Smooth muscle cell (in vitro differentiated cells): Measurements from ENCODE around the gene FFAR2. TPM values are rescaled to one million over a fixed set of nuclear protein-coding genes. Genes with fewer than 3 reads are reported as not detected.

ENCODE experiments used
- DNase-seq: peaks from one replicate; lab custom pipeline; 2025; ENCODE audit not compliant: unreplicated experiment; lab: John Stamatoyannopoulos, UW
- H2AFZ ChIP-seq: fragments of 200-600 bp; sonication (generic); 2 replicates; pipeline ENCODE4 v1.6.0; 2016; ENCODE audit warnings: antibody characterized with exemption, low read depth, mild to moderate bottlenecking
- H3F3A ChIP-seq: fragments of 200-600 bp; sonication (generic); 2 replicates; pipeline ENCODE4 v1.6.0; 2017; ENCODE audit warnings: antibody characterized with exemption, low read depth
- H3K27ac ChIP-seq: fragments of 200-600 bp; sonication (generic); 2 replicates; pipeline ENCODE4 v1.5.1; 2016; ENCODE audit warnings: low read depth, mild to moderate bottlenecking
- H3K27me3 ChIP-seq: fragments of 200-600 bp; sonication (generic); 2 replicates; pipeline ENCODE4 v1.6.1; 2016; ENCODE audit warnings: low read depth, mild to moderate bottlenecking
- H3K36me3 ChIP-seq: fragments of 200-600 bp; sonication (generic); 2 replicates; pipeline ENCODE4 v1.5.1; 2016; ENCODE audit warnings: low read depth
- H3K4me1 ChIP-seq: fragments of 200-600 bp; sonication (generic); 2 replicates; pipeline ENCODE4 v1.5.1; 2016; ENCODE audit warnings: low read depth
- H3K4me2 ChIP-seq: fragments of 200-600 bp; sonication (generic); 2 replicates; pipeline ENCODE4 v1.6.0; 2016; ENCODE audit warnings: mild to moderate bottlenecking
- H3K4me3 ChIP-seq: fragments of 200-600 bp; sonication (generic); 2 replicates; pipeline ENCODE4 v1.5.1; 2016; ENCODE audit warnings: mild to moderate bottlenecking
- H3K79me2 ChIP-seq: fragments of 200-600 bp; sonication (generic); 2 replicates; pipeline ENCODE4 v1.6.0; 2016; ENCODE audit warnings: low read depth, mild to moderate bottlenecking
- H3K9ac ChIP-seq: fragments of 200-600 bp; sonication (generic); 2 replicates; pipeline ENCODE4 v1.6.0; 2016; ENCODE audit warnings: low read depth
- H3K9me3 ChIP-seq: fragments of 200-600 bp; sonication (generic); replicated peaks from 2 replicates; pipeline ENCODE4 v1.5.1; 2016; ENCODE audit warnings: low read depth
- H4K20me1 ChIP-seq: fragments of 200-600 bp; sonication (generic); 2 replicates; pipeline ENCODE4 v1.6.0; 2016; ENCODE audit warnings: low read depth
- CTCF ChIP-seq: fragments of 200-600 bp; sonication (generic); IDR thresholded peaks from 2 replicates; pipeline ENCODE4 v1.5.1; 2017; ENCODE audit warnings: borderline replicate concordance, mild to moderate bottlenecking, antibody characterized with exemption; ENCODE audit not compliant: insufficient read depth, poor library complexity, severe bottlenecking
- WGBS: methylation state at CpG from one replicate; pipeline ENCODE4 v1.1.7; 2016; ENCODE audit warnings: low lambda C conversion rate; 5-methylcytosine and 5-hydroxymethylcytosine counted together
- polyA plus RNA-seq: library from polyadenylated mRNA; unstranded; fragments of >200 nt; fragmentation: Nextera tagmentation; extraction: Ambion mirVana; gene quantifications from 2 replicates; pipeline ENCODE4 v1.2.1, GENCODE V29; 2016
- total RNA-seq: library from RNA; depleted of rRNA; stranded (reverse); fragments of >200 nt; gene quantifications from 2 replicates; pipeline ENCODE4 v1.2.3, GENCODE V29; 2014

FFAR2 gene
- total and polyA plus RNA-seq, 2 experiments from 2014 or later, result not detected

DNA sequence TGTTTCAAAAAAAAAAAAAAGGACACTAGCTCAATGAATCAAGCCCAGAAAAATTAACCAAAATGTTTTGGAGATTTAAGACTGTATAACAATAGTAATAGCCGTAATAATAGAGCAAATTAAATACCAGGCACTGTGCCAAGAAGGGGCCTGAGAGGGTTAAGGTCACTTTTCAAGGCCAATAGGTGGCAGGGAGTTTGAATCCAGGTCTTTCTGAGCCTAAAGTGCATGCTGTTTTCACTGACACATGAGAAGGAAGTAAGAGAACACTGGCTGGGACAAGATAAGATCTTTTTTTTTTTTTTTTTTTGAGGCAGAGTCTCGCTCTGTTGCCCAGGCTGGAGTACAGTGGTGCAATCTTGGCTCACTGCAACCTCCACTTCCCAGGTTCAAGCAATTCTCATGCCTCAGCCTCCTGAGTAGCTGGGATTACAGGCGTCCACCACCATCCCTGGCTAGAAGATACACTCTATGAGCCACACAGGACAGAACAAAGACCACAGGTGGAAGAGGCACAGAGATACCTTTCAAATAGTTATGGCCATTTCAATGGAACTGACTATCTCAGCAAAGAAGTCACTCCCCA, 7.7 kb downstream of the FFAR2 start:
- WGBS, result 82% methylated on average over 3 of the region's 3 CpGs
- no peaks in the 10 kb centered on the region for H3K79me2 ChIP-seq

GRCh38 chr19:35457173-35457572, 9.1 kb downstream of the FFAR2 start:
- no peak for DNase-seq
- no peaks in the 10 kb centered on the region for H3F3A ChIP-seq
- no peak overlapping the region for H3K4me2 ChIP-seq
- H4K20me1 ChIP-seq, result no peaks in the 10 kb centered on the region
- no peak overlapping the region for H3K9ac ChIP-seq
- no peaks in the 10 kb centered on the region for H3K36me3 ChIP-seq
- H3K4me3 ChIP-seq, result no peak overlapping the region
- H3K27ac ChIP-seq, result no peak overlapping the region
- H3K27me3 ChIP-seq, result no peaks in the 10 kb centered on the region
- no peaks in the 10 kb centered on the region for H3K4me1 ChIP-seq
- no peaks in the 10 kb centered on the region for H3K79me2 ChIP-seq
- TF ChIP-seq CTCF, result no peak
- H2AFZ ChIP-seq, result no peak overlapping the region
- WGBS, result 98% methylated on average over 5 of the region's 5 CpGs
- no peaks in the 10 kb centered on the region for H3K9me3 ChIP-seq

More for the DNA sequence above, 7.7 kb downstream of the FFAR2 start:
- no peak for DNase-seq
- no peaks in the 10 kb centered on the region for H4K20me1 ChIP-seq
- H3K36me3 ChIP-seq, result no peaks in the 10 kb centered on the region
- TF ChIP-seq CTCF, result no peak
- H3K27ac ChIP-seq, result no peak overlapping the region
- H3K9ac ChIP-seq, result no peak overlapping the region
- no peaks in the 10 kb centered on the region for H3F3A ChIP-seq
- H3K4me1 ChIP-seq, result no peaks in the 10 kb centered on the region
- no peaks in the 10 kb centered on the region for H3K9me3 ChIP-seq
- no peak overlapping the region for H3K4me2 ChIP-seq
- H3K27me3 ChIP-seq, result no peaks in the 10 kb centered on the region
- H3K4me3 ChIP-seq, result no peak overlapping the region
- H2AFZ ChIP-seq, result no peak overlapping the region

- Histone ChIP-seq H3K9ac (no peak overlapping the region), H3K4me2 (no peak overlapping the region), H2AFZ (no peak overlapping the region), H3K79me2 (no peaks in the 10 kb centered on the region), H3K27me3 (no peaks in the 10 kb centered on the region), H3F3A (no peaks in the 10 kb centered on the region), H4K20me1 (no peaks in the 10 kb centered on the region), H3K9me3 (no peaks in the 10 kb centered on the region), H3K4me3 (no peak overlapping the region), H3K27ac (no peak overlapping the region), H3K36me3 (no peaks in the 10 kb centered on the region), H3K4me1 (no peaks in the 10 kb centered on the region)
- no peak for TF ChIP-seq CTCF
- 68% methylated on average over 1 of the region's 1 CpG for WGBS
- no peak for DNase-seq
Measured at GRCh38 chr19:35458192-35458591, 10.1 kb downstream of the FFAR2 start.

DNA sequence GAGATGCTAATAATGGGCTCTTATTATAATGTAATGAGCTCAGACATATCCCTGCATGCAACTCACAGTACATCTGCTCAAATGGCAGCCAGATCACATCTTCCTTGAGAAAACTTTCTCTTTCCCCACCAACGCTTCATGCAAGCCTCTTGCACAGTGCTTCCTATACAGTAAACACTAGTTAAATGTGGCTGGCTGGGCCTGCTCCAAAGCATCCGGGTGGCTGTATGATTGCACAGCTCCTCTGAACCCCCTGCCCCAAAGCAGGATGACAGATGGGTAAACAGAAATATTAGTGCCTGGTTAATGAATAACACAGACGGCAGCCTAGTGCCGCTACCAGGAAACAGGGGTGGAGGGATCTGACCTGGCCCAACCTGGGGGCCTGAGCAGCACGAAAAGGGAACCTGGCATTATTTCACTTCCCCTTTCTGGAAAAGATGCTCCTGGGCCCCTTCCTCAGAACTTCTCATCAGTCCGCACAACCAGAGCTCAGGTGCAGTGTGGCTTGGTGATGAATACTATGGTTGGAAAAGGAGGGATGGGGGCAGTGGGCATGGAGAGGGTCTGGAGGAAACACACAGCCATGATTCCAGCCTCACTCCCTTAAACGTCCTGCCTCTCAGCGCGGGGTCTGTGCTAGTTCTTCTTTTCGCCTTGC, 10.8 kb downstream of the FFAR2 start:
- H3K4me3 ChIP-seq, result no peak overlapping the region
- no peaks in the 10 kb centered on the region for H3K27me3 ChIP-seq
- 84% methylated on average over 10 of the region's 10 CpGs for WGBS
- no peaks in the 10 kb centered on the region for H4K20me1 ChIP-seq
- no peak for TF ChIP-seq CTCF
- no peak overlapping the region for H3K4me2 ChIP-seq
- no peaks in the 10 kb centered on the region for H3K79me2 ChIP-seq
- H3K27ac ChIP-seq, result no peak overlapping the region
- no peaks in the 10 kb centered on the region for H3K36me3 ChIP-seq
- H3F3A ChIP-seq, result no peaks in the 10 kb centered on the region
- no peaks in the 10 kb centered on the region for H3K9me3 ChIP-seq
- no peak overlapping the region for H2AFZ ChIP-seq
- no peak overlapping the region for H3K9ac ChIP-seq
- no peak for DNase-seq
- no peaks in the 10 kb centered on the region for H3K4me1 ChIP-seq
